B cell (primary cell): ENCODE results near the gene PSMD5. TPM values are rescaled to one million over a fixed set of nuclear protein-coding genes. Genes with fewer than 3 reads are reported as not detected.

Source experiments
- ATAC-seq: fragments of 200-7000 bp; cut with Tn5 transposase; one replicate; pipeline ENCODE4 v1.10.0; 2021; ENCODE audit warnings: low read depth, mild to moderate bottlenecking, moderate number of reproducible peaks, moderate library complexity
- CTCF ChIA-PET: fragments of 350-600 bp; sonication (Branson Sonifier 250); formaldehyde crosslinking; loops from one replicate; lab custom pipeline; 2021; ENCODE audit warnings: antibody characterized with exemption, inconsistent platforms; lab: Charles Lee
- POLR2A ChIA-PET: fragments of 350-600 bp; sonication (Branson Sonifier 250); formaldehyde crosslinking; loops from one replicate; lab custom pipeline; 2021; ENCODE audit warnings: antibody characterized with exemption; lab: Charles Lee
- DNase-seq: peaks from one replicate; pipeline ENCODE4 v3.0.0; 2013
- H2AFZ ChIP-seq: 2 replicates; pipeline ENCODE4 v1.6.1; 2012; ENCODE audit warnings: mild to moderate bottlenecking, low read depth, low read length; ENCODE audit not compliant: insufficient read depth, poor library complexity, severe bottlenecking
- H3K27ac ChIP-seq, 2 donors: 1 replicate in 1 of 2; 2 replicates in 1 of 2; pipeline ENCODE4 v1.5.1; 2012 to 2013; ENCODE audit warnings: low read length in 2 of 2, mild to moderate bottlenecking in 2 of 2, moderate library complexity in 1 of 2
- H3K27me3 ChIP-seq, 4 experiments: fragments of 200-600 bp in 1 of 4; sonication (generic) in 1 of 4; replicated peaks in 1 of 4; 1 replicate in 2 of 4; 2 replicates in 2 of 4; pipeline versions ENCODE4 v1.6.1 to v1.7.0; 2013 to 2016; ENCODE audit warnings: low read length in 3 of 4, mild to moderate bottlenecking in 2 of 4, mixed read lengths in 1 of 4, moderate library complexity in 1 of 4; ENCODE audit not compliant: insufficient read depth in 4 of 4, control insufficient read depth in 3 of 4; ENCODE audit errors: control extremely low read depth in 1 of 4
- H3K36me3 ChIP-seq, 2 experiments: replicated peaks in 1 of 2; 1 replicate in 1 of 2; 2 replicates in 1 of 2; pipeline versions ENCODE4 v1.6.1 to v1.7.1; 2013; ENCODE audit warnings: low read length in 1 of 2; ENCODE audit not compliant: insufficient read depth in 2 of 2, control insufficient read depth in 1 of 2; ENCODE audit errors: control extremely low read depth in 1 of 2, extremely low read depth in 1 of 2
- H3K4me1 ChIP-seq, 2 donors: fragments of 200-600 bp in 1 of 2; sonication (generic) in 1 of 2; 1 replicate in 1 of 2; 2 replicates in 1 of 2; pipeline versions ENCODE4 v1.5.1 to v1.6.1; 2013 to 2017; ENCODE audit warnings: low read length in 2 of 2; ENCODE audit not compliant: control insufficient read depth in 2 of 2, insufficient read depth in 2 of 2
- H3K4me2 ChIP-seq: replicated peaks from 2 replicates; pipeline ENCODE3; 2012; ENCODE audit warnings: mild to moderate bottlenecking, low read depth, low read length; ENCODE audit not compliant: poor library complexity, severe bottlenecking
- H3K4me3 ChIP-seq, 5 experiments: fragments of 200-600 bp in 1 of 5; sonication (generic) in 1 of 5; 1 replicate in 3 of 5; 2 replicates in 2 of 5; pipeline versions ENCODE4 v1.5.1 to v1.7.0; 2011 to 2016; ENCODE audit warnings: low read length in 4 of 5, mild to moderate bottlenecking in 4 of 5, low read depth in 2 of 5, control low read depth in 1 of 5, moderate library complexity in 1 of 5; ENCODE audit not compliant: insufficient read depth in 1 of 5; ENCODE audit errors: control extremely low read depth in 1 of 5, extremely low read depth in 1 of 5
- H3K79me2 ChIP-seq: fragments of 200-600 bp; sonication (generic); one replicate; pipeline ENCODE4 v1.6.0; 2016; ENCODE audit warnings: low read length; ENCODE audit not compliant: control insufficient read depth, insufficient read depth
- H3K9ac ChIP-seq: fragments of 200-600 bp; sonication (generic); 2 replicates; pipeline ENCODE4 v1.6.1; 2017; ENCODE audit warnings: mild to moderate bottlenecking, low read length, moderate library complexity
- H3K9me3 ChIP-seq, 3 donors: one replicate each; pipeline versions ENCODE4 v1.6.1 to v1.7.1; 2013; ENCODE audit warnings: low read length in 2 of 3; ENCODE audit not compliant: control insufficient read depth in 2 of 3, insufficient read depth in 1 of 3; ENCODE audit errors: control extremely low read depth in 1 of 3
- H4K20me1 ChIP-seq: 2 replicates; pipeline ENCODE4 v1.6.0; 2012; ENCODE audit warnings: mild to moderate bottlenecking, low read length; ENCODE audit not compliant: insufficient read depth, control insufficient read depth, poor library complexity, severe bottlenecking
- H3K27ac Mint-ChIP-seq: one replicate; pipeline ENCODE4 v1.8.0; 2021; ENCODE audit warnings: mixed read lengths
- H3K27me3 Mint-ChIP-seq: one replicate; pipeline ENCODE4 v1.8.0; 2021; ENCODE audit warnings: mixed read lengths
- H3K4me1 Mint-ChIP-seq: one replicate; pipeline ENCODE4 v1.8.0; 2021; ENCODE audit warnings: mixed read lengths
- H3K4me3 Mint-ChIP-seq: one replicate; pipeline ENCODE4 v1.8.0; 2021; ENCODE audit warnings: mixed read lengths
- H3K9me3 Mint-ChIP-seq: one replicate; pipeline ENCODE4 v1.8.0; 2022; ENCODE audit warnings: mixed read lengths; ENCODE audit not compliant: insufficient read depth
- EZH2 ChIP-seq: IDR thresholded peaks from 2 replicates; pipeline ENCODE4 v1.6.1; 2012; ENCODE audit warnings: borderline replicate concordance, low read depth, mild to moderate bottlenecking, moderate library complexity, low read length; ENCODE audit not compliant: insufficient read depth, poor library complexity, severe bottlenecking
- WGBS: methylation state at CpG from one replicate; pipeline ENCODE4 v1.1.5; 2013; ENCODE audit warnings: missing lambda C conversion rate; ENCODE audit not compliant: insufficient coverage; 5-methylcytosine and 5-hydroxymethylcytosine counted together
- intact Hi-C: fragments of 100-400 bp; cut with micrococcal nuclease; formaldehyde crosslinking; loops from one replicate; pipeline ENCODE4 v1.10.0; 2022
- polyA plus RNA-seq: library from polyadenylated mRNA; depleted of rRNA; stranded (reverse); fragments of >200 nt; gene quantifications from 2 replicates; pipeline ENCODE4 v1.2.3, GENCODE V29; 2012
- total RNA-seq, 2 donors: library from RNA; stranded (reverse); fragments of 120-200 nt in 1 of 2; gene quantifications; 1 replicate in 1 of 2; 2 replicates in 1 of 2; pipeline versions ENCODE4 v1.2.3 to v1.2.4, GENCODE V29; 2013 to 2022
- TF ChIP-seq, protein P1 (sequence below): fragments of 200-600 bp; IDR thresholded peaks from one replicate; pipeline ENCODE4 v1.8.0; 2022; ENCODE audit warnings: antibody characterized with exemption, mild to moderate bottlenecking

PSMD5 gene
- total and polyA plus RNA-seq, 2 donors (not counting 1 experiment from before 2014, with no cell fraction given), result 7.4 to 25.3 TPM

DNA sequence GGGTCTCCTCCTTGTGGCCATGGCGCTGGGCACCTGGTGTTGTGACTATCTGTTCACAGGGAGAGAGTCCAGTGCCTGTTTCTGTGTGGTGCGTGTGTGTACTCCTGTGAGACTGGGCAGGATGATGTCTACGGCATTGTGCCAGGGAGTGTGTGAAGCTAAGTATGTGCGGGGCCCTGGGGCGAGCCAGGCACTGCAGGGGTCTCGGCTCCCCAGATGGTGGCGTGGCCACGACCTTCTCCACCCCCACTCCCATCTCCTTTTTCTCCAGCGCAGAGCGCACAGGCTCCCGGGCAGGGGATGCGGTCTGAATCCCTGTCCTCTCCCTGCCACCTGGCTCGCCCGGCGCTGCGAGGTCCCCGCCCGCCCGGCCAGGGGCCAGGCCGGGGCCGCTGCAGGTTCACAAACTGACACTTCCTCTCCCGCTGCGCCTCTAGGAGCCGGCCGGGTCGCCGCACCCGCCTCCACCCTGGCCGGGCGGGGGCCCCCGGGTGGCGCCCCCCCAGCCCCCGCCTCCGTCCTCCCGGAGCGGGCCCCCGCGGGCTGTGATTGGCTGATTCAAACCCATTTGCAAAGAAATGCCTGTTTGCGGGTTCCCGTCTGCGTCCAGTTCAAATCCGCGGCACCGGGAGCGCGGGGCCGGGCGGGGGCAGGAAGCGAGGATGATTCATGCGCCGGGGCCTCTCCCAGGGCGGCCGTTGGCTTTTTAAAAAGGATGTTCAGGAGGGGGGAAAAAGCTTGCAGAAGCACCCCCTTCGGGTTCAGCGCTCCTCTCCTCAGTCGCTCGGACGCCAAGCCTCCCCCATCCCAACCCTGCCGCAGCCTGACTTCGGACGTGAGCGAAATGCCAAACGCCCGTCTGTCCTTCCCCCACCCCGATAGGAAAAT is 33.5 kb upstream of the PSMD5 start:
- no peaks in the 10 kb centered on the region for H3K9me3 ChIP-seq
- Mint-ChIP-seq H3K27me3 (peaks cover 9% of the 10 kb centered on the region), H3K9me3 (no peaks in the 10 kb centered on the region), H3K27ac (peak overlapping the region; percentile 80), H3K4me3 (peak overlapping the region; percentile 86), H3K4me1 (peaks cover 39% of the 10 kb centered on the region)
- H2AFZ ChIP-seq, result peak overlapping the region; percentile 78
- DNase-seq (peak; percentile 77), ATAC-seq (peak; percentile 72)
- POLR2A ChIA-PET, result interaction anchor here (1.0 kb wide), 1 partner anchor 55 kb away, joined by 5 read pairs; no protein-coding TSS in a partner anchor
- peak overlapping the region; percentile 69 to 71 for H3K27ac ChIP-seq
- no peak for TF ChIP-seq EZH2
- TF ChIP-seq, protein P1, sequence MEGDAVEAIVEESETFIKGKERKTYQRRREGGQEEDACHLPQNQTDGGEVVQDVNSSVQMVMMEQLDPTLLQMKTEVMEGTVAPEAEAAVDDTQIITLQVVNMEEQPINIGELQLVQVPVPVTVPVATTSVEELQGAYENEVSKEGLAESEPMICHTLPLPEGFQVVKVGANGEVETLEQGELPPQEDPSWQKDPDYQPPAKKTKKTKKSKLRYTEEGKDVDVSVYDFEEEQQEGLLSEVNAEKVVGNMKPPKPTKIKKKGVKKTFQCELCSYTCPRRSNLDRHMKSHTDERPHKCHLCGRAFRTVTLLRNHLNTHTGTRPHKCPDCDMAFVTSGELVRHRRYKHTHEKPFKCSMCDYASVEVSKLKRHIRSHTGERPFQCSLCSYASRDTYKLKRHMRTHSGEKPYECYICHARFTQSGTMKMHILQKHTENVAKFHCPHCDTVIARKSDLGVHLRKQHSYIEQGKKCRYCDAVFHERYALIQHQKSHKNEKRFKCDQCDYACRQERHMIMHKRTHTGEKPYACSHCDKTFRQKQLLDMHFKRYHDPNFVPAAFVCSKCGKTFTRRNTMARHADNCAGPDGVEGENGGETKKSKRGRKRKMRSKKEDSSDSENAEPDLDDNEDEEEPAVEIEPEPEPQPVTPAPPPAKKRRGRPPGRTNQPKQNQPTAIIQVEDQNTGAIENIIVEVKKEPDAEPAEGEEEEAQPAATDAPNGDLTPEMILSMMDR, result peak; percentile 15
- H3K36me3 ChIP-seq, result peaks cover 0 to 3% of the 10 kb centered on the region in 2 experiments
- WGBS, result 1% methylated on average over 50 of the region's 65 CpGs
- H3K79me2 ChIP-seq, result no peaks in the 10 kb centered on the region
- H3K9ac ChIP-seq, result peak overlapping the region; percentile 67
- H3K4me2 ChIP-seq, result peak overlapping the region; percentile 97
- peaks cover 0 to 3% (median 0%) of the 10 kb centered on the region in 4 experiments for H3K27me3 ChIP-seq
- peaks cover 27 to 33% of the 10 kb centered on the region in 2 donors for H3K4me1 ChIP-seq
- CTCF ChIA-PET, result interaction anchor here (0.6 to 8.8 kb wide), 3 partner anchors 53 to 60 kb away, joined by 3 to 81 read pairs (median 4); no protein-coding TSS in a partner anchor
- H4K20me1 ChIP-seq, result no peaks in the 10 kb centered on the region
- peak overlapping the region; percentile 45 to 83 (median 70) for H3K4me3 ChIP-seq
- intact Hi-C loops, result loop anchor here (1.0 kb wide), 3 partner anchors 16 to 60 kb away; no protein-coding TSS in a partner anchor
